8988T (cell line): ENCODE results near the gene TMEM120B.
"Not testable (repeated sequence)": the region's sequence is repeated elsewhere in the genome, so short reads cannot be mapped to it uniquely, and the experiment has no call there.

Source experiments
- DNase-seq: peaks from one replicate; pipeline ENCODE4 v3.0.0; 2011

Gene TMEM120B

DNA sequence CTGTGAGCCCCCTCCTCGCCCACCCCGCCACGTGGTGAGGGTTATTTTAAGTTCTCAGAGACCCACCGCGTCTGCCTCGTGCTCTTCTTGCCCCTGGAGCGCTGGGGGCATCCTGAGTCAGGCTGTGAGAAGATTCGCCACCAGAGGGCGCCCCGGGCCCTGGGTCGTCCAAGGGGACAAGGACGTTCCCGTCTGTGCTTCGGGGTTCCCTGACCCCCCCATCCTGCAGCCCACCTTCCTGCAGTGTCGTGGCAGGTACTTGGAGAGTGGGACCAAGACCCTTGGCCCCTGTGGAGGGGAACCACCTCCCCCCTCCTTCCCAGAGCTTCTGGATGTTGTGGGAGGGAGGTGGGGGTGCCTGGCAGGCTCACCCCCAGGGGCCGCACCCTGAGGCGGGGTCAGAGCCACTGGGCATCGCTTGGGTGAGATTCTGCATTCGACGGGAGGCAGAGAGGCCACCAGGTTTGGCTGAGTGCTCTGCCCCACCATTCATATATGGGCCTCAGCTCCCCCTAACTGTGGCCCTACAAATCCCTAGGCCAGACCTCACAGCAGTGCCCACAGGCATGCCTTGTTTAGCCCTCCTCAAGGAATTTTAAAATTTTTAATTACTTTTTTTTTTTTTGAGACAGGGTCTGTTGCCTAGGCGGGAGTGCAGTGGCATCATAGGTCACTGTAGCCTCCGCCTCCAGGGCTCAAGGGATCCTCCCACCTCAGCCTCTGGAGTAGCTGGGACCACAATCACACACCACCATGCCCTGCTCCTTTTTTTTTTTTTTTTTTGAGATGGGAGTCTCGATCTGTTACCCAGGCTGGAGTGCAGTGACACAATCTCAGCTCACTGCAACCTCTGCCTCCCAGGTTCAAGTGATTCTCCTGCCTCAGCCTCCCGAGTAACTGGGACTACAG is 63.9 kb downstream of the TMEM120B start:
- peak; percentile 79 for DNase-seq

DNA sequence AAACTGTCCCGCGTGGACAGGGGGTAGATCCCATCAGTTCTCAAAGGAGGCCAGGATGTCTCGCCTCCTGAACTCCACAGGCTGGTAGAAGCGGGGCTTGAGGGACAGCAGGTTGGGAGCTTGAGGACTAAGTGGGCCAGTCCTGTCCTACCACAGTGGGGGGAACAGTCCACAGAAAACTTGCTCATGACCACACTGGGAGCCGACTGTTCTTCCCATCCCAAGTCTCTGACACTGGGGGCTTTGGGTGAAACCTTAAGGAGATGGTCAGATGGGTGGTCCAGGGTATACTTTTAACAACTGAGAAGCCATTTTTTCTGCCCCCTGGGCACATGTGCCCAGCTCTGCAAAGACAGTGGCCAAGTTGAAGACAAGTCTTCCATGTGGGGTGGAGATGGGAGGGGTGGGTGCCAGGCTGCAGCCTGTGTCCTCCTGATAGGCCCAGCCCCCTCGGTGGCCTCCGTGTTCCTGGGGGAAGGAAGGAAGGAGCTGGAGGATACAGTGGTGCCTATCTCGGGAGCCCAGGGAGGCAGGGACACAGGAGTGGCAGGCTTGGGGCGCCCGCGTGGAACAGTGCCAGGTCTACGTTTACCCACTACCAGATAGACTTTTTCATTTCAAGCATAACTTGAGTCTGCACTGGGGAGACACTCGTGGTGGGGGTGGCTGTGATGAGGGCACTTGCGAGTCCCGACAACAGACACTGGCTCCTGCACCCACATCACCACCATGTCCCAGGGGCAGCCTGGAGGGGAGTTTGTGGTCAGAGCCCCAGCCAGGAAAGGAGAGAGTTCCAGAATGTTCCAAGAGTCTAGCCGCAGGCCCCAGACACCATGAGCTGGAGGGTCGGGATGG is 66.2 kb downstream of the TMEM120B start:
- DNase-seq, result no peak

DNA sequence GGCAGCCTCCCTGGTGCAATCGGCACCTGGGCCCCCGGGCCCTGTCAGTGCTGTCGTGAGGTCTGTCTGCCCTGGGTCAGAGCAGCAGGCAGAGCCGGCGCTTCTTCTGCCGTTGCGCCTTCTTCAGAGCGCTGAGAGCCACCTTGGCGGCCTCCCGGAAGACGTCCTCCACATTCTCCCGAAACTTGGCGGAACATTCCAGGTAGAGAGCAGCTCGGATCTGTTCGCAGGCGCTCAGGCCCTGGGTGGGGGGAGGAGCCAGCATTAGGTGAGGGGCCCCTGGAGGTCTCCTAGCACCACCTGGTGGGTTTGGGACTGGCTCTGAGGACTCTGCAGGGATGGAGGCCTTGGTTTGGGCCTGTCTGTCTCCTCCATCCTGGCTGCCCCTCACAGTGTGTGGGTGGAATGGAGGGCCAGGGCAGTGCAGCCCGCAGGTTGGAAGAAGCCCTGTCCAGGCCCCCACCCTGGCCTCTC is 66.9 kb downstream of the TMEM120B start:
- DNase-seq, result no peak

DNA sequence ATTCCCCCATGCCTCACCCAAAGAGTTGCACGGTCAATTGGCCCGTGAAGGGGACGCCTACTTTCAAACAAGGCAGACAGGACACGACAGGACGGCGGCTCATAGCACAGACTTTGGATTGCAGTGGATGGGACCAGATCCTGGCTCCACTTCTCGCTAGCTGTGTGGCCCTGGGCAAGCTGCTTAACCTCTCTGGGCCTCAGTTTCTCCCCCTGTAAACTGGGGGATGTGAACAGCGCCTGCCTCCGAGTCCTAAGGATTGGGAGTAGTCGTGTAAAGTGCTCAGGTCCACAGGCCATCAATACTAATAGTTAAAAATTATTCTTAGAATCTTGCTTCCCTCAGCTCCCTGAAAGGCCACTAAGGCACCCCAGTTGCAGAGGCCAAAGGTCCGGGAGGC is 67.9 kb downstream of the TMEM120B start:
- DNase-seq, result no peak

DNA sequence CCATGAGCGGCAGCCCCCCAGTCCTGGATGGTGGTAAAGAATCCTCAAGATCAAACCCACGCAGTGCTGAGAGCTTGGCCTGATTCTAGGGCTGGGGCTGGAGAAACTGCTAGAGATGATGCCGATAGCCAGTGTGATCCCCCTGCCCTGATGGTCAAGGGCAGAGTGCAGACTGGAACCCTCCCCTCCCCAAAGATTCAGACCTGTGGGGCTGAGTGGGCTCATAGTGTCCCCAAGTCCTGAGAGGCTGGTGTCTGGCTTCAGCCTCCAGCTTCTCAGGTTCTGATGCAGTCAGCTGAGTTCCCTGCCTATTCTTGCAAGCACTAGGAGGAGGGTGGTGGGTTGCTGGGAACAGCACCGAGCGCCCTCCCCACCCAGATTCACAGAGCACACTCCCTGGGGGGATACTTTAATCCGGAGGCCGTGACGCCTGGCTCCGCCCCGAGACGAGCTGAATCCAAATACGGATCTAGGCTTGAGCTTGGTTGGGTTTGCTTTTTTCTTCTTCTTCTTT is 69.0 kb downstream of the TMEM120B start:
- DNase-seq, result no peak

DNA sequence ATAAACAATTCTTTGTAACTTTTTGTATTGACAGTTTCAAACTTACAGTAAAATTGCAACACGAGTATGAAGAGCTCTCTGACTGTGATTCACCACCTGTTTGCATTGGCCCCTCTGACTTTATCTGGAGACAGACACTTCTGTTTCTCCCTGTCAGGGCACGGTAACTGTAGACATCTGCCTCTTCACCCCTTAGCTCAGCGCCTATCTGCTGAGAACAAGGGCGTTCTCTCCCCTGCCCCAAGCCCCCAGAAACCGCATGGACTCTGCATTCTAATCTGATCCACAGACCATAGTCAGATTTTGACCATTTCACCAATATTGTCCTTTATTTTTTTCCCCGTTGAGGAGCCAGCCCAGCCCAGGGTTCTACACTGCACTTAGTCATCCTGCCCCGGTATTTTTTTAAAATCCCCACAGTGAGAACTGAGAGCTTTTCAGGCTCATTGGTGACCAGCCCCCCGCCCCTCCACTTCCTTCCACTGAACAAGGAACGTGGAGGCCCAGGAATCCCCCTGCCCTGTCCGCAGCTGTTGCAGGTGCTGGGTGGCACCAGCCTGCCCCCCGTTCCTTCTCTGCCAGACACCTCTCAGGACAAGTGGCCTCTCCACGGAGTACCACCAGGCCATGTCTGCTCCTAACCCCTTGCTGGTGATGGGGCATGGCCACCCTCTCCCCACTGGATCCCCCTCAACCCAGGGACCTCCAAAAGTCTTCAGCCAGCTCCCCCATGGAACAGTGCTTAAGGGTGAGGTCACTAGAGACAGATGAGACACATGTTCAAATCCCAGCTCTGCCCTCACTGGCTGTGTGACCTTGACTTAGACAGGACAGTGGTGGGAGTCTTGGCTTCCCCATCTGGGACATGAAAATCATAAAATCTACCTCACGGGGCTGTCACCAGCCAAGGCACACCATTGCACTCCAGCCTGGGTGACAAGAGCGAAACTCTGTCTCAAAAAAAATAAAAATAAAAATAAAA is 69.7 kb downstream of the TMEM120B start:
- DNase-seq, result no peak

DNA sequence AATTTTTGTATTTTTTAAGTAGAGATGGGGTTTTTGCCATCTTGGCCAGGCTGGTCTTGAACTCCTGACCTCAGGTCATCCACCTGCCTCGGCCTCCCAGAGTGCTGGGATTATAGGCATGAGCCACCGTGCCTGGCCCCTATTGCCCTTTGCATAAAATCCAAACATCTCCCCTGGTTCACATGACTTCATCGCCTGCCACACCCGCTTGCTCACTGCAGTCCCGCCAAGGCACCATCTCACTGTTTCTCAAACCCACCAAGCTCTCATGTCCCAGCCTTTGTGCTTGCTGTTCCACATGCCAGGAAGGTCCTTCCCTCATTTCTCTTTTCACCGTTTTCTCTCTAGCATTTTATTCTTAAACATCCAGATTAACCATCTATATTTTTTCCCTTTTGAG is 71.2 kb downstream of the TMEM120B start:
- DNase-seq, result no peak

DNA sequence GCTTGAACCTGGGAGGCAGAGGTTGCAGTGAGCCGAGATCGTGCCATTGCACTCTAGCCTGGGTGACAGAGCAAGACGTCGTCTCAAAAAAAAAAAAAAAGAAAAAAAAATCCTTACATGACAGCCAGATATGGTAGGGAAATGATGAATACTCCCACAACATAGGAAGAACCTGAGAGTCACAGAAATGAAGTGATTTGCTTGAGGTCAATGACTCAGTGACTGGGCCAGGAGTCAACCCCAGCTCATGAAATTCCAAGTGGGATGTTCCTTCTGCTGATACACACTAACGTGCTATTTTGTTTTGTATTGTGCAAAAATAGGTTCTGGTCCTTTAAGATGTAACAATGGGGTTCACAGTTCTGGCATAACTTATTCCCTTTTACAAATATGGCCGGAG is 71.9 kb downstream of the TMEM120B start:
- DNase-seq, result no peak

DNA sequence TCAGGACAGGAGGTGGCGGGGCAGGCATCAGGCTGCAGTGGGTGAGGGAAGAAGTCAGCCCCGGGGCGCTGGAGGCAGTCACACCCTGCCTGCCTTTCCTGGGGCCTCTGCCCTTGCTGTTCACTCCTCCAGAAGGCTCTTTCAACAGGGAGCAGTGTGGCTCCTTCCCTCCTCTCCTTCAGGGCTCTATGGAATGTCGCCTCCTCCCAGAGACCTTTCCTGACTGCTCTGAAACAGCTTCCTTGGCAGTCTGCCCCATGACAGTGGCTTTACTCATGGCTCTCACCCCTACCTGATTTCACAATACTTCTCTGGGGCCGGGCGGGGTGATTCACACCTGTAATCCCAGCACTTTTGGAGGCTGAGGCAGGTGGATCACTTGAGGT is 73.9 kb downstream of the TMEM120B start:
- DNase-seq, result no peak

DNA sequence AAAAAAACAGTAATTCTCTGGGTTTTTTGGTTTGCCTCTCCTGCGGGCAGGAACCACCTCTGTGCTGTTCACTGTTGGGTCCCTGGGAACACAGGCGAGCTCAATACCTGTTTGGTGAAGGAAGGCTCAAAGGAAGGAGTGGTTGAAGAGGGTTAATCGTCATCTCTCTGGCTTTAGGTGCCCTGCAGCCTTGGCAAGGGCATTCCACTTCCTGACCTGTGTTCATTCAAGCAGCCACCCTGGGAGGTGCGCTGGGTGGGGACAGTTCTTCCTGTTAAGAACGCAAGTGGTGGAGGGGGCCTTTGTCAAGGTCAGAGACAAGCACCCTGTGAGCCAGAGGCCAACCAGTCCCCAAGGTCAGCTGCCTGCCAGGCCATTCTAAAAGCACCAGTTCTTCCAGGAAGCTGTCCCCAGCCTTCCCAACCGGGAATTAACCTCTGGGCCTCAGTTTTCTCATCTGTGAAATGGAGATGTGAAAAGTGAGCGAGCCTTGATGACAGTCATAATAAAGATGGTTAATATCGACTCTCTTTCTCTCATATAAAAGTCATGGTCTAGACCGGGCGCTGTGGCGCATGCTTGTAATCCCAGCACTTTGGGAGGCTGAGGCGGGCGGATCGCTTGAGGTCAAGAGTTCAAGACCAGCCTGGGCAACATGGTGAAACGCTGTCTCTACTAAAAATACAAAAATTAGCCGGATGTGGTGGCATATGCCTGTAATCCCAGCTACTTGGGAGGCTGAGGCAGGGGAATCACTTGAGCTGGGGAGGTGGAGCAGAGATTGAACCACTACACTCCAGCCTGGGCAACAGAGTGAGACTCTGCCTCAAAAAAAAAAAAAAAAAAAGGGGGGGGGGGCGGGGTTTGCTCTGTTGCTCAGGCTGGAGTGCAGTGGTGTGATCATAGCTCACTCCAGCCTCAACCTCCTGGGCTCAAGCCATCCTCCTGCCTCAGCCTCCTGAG is 74.8 kb downstream of the TMEM120B start:
- DNase-seq, result no peak

DNA sequence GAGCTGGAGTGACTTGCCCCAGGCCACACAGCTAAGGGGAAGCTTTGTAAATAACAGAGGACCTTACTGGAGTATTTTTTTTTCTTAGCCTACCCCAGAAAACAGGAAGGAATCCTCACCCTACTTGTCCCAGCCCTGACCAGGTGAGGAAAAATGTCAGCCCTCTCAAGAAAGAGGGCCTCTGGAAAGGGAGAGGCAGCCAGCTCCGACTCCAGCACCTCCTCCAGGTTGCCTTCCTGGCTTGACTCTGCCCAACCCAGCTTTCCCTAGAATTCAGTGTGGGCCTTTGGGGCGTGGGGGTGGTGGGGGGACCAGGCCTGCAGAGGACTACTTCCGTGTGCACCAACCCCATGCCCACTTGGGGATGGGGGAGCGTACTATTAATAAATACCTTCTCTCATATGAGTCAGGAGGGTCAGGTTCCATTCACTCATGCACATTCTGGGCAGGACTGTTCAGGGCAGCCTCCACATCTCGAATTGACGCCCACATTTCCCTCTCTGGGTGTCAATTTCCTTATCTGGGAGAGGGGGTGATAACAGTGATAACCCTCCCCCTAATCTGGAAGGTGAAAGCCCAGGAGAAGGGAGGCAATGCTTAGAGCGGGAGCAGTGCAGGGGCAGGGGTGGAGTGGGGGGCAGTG is 75.7 kb downstream of the TMEM120B start:
- DNase-seq, result no peak

DNA sequence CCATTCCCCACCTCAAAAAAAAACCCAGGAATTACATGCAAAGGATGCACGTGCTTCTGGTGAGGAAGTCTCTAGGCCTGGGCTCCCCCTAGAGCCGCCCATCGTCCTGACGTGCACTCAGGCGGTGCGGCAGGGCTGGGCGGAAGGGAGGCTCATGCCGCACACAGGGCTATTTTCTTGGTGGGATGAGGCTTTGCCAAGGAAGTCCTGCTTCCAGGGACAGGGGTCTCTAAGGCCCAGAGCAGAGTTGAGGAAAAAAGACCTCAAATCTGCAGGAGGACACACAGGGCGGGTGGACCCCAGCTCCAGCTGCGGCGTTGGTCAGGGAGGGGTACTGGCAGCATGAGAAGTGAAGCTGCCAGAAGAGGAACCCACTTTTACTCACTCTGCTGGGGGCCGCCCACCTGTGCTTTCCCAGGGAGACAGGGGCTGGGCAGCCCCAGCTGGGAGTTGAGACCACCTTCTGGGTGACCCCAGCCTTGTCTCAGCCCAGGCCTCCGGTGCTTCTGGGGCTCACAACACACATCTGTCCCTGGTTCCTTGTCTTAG is 76.8 kb downstream of the TMEM120B start:
- DNase-seq, result no peak

DNA sequence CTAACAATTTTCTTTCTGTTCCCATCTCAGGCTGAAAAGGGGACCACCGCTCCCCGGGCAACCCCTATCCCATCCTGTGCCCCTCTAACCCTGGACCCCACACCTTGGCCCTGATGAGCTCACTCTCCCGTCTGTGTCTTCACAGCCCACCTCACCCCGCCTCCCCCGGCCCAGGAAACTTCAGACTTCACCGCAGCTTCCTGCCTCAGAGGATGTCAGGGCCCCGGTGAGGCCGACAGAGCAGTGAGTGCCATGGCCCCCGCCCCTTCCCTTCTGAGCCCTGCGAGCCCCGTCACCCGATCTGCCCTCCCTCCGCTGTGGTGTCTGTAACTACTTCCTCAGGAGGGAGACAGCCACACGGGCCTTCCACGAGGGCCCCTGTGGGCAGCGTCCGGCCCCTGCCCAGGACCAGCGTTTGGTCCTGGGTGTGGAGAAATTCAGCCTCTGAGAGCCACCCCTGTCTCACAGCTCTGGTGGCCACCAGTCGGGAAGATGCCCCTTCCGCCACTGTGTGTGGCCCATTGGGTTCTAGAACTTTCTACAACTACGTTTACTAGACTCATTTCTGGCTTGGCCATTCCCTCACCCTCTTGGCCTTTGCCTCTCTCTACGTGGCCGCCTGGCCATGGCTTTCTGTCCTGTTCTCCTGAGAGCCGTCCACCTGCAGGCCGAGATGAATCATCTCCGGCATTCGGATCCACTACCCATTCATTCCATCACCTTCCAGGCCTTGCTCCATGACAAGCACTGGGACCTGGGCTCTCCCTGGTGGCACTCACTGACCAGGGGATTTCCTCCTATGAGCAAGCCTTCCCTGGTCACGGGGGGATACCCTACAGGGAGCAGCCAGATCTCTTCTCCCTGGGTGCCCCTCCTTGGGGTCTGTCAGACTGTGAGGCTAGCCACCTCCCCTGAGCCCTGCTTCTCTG is 77.5 kb downstream of the TMEM120B start:
- DNase-seq, result no peak

DNA sequence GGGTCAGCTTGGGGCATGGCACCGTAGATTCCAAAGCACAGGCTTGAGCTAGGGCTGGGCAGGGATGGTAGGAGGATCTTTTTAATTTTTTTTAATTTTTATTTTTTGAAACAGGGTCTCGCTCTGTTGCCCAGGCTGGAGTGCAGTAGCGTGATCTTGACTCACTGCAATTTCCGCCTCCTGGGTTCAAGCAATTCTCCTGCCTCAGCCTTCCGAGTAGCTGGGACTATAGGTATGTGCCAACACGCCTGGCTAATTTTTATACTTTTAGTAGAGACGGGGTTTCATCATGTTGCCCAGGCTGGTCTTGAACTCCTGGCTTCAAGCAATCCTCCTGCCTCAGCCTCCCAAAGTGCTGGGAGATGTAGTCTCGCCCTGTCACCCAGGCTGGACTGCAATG is 78.2 kb downstream of the TMEM120B start:
- not testable (repeated sequence) for DNase-seq

DNA sequence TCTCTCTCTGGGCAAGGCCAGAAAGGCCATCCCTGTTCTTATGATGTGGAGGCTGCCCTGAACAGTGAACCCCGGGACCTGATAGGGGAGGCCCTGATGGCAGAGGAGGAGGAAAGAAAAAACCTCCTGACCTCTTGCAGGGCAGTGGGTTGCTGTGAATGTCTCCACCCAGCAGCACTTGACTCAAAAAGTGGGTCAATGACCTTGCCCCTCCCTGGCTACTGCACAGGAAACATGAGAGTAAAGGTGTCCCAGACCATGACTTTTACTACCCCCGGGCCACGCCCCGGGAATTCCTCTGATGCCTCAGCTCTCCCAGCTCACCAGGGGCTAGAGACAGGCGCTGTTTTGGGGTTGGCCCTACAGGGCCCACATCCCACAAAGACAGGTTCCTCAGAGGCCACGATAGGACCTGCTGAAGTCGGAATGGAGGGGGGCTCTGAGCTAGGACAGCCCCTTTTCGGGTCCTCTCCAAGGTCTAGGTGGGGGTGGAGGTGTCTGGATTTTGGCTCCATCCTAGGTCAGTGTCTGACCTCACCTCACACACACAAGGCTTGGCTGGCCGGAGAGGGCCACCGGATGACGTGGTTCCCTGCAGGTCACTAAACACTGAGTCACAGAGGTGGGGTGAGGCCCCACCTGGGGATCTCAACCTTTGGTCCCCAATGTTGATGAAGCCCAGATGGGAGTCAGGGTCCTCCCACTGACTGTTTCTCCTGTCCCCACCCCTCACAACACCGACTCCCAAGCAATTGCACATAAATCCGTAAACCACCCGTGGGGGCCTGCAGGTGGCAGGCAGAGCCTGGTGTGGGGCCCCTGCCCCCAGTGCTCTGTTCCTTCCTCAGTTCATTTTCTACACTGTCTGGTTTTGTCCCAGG is 79.4 kb downstream of the TMEM120B start:
- no peak for DNase-seq

DNA sequence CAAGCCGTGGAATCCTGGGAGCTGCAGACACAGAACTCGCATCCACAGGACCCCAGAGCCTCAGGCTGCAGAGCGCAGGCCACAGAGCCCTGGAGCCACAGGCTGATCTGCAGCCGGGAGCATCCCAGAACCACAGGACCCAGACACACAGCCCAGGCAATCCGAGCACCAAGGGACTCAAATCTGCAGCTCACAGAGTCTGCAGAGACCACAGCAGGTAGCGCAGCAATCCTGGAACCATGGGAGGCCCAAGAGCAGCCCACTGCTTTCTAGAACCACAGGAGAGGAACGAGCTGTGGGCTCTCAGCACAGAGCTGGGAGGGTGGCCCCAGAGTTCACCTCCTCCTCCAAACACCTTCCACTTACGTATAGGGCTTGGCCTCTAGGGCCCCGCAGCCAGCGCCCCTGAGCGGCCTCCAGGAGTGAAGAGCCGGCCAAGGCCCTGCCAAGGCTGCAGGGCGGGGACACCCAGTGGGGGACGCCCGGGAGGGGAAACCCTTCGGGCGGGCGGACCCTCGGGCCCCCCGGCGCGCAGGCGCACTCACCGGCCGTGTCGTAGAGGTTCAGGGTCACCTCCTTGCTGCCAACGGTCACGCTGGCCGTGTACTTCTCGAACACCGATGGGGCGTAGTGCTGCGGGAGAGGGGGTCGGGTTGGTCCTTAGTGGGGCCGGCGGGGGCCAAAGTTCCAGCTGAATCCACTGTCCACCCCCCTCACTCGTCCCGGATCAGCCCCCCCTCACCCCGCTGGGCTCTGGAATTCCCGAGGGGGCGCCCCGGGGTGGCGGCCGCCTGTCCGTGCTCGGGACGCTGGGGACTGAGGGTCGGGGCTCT is 80.3 kb downstream of the TMEM120B start:
- no peak for DNase-seq

DNA sequence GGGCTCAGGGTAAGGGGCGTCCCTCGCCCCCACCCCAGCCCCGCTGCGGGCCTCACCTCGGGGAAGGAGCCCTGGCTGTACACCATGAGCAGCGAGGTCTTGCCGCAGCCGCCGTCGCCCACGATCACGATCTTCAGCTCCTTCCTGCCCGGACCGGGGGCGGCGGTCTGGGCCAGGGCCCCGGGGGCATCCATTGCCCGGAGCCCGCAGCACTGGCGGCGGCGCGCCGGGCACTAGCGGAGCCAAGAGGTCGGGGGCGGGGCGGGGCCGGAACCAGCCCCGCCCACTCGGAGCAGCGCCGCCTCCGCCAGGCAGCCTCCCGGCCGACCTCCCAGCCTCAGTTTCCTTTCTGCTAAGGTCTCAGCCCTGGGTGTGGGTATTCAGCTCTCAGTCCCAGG is 80.9 kb downstream of the TMEM120B start, which contains the start of gene RHOF:
TSS of gene RHOF (minus strand) at position 249 of the 398 bp plus-strand sequence. CDS start at position 194, 55 bp downstream.
- no peak for DNase-seq
